Ishikawa (cell line): ENCODE measurements around the gene PTPRD.

Experiments used
- CEBPB ChIP-seq: IDR thresholded peaks from 2 replicates; pipeline ENCODE4 v1.6.1; 2012
- CREB1 ChIP-seq: IDR thresholded peaks from 2 replicates; pipeline ENCODE4 v1.6.1; 2012; ENCODE audit warnings: low read depth
- EGR1 ChIP-seq: IDR thresholded peaks from 2 replicates; pipeline ENCODE4 v1.6.1; 2012
- EP300 ChIP-seq: IDR thresholded peaks from 2 replicates; pipeline ENCODE4 v1.6.1; 2012; ENCODE audit warnings: borderline replicate concordance
- FOXM1 ChIP-seq: IDR thresholded peaks from 2 replicates; pipeline ENCODE4 v1.6.1; 2012; ENCODE audit warnings: low read depth, borderline replicate concordance
- MAX ChIP-seq: IDR thresholded peaks from 2 replicates; pipeline ENCODE4 v1.6.1; 2012
- NFIC ChIP-seq: IDR thresholded peaks from 2 replicates; pipeline ENCODE4 v1.6.1; 2012
- RAD21 ChIP-seq: IDR thresholded peaks from 2 replicates; pipeline ENCODE4 v1.6.1; 2012; ENCODE audit warnings: low read depth
- REST ChIP-seq: IDR thresholded peaks from 2 replicates; pipeline ENCODE4 v1.6.1; 2012; ENCODE audit warnings: low read depth, mild to moderate bottlenecking
- TAF1 ChIP-seq: IDR thresholded peaks from 2 replicates; pipeline ENCODE4 v1.6.1; 2012; ENCODE audit warnings: low read depth, mild to moderate bottlenecking
- TCF12 ChIP-seq: IDR thresholded peaks from 2 replicates; pipeline ENCODE4 v1.6.1; 2012; ENCODE audit warnings: low read depth
- TEAD4 ChIP-seq: IDR thresholded peaks from 2 replicates; pipeline ENCODE4 v1.6.1; 2012
- USF1 ChIP-seq: IDR thresholded peaks from 2 replicates; pipeline ENCODE4 v1.6.1; 2012
- YY1 ChIP-seq: IDR thresholded peaks from 2 replicates; pipeline ENCODE4 v1.6.1; 2012; ENCODE audit warnings: low read depth
- ZBTB7A ChIP-seq: IDR thresholded peaks from 2 replicates; pipeline ENCODE4 v1.6.1; 2012; ENCODE audit warnings: low read depth

PTPRD gene

DNA sequence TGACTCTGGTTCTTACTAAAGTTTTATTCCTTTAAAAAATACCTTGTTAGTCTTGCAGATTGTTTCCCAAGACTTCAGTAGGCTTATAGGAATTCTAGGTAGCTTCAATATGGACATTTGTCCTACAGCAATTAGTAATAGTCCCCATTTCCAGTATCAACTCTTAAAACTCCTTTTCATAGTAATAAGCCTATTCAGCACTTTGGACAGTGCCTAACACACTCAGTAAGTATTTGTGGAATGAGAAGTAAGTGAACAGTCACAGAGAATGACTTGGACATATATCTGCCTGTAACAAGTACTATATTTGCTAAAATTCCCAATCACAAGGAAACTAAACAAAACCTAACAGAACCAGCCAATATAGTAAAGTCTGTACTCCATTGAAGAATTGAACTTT is 1521.4 kb downstream of the PTPRD start:
- no peak for TF ChIP-seq EGR1
- TF ChIP-seq TCF12, result no peak
- peak; percentile 64; the same call in 1 of the 2 replicates for TF ChIP-seq REST

DNA sequence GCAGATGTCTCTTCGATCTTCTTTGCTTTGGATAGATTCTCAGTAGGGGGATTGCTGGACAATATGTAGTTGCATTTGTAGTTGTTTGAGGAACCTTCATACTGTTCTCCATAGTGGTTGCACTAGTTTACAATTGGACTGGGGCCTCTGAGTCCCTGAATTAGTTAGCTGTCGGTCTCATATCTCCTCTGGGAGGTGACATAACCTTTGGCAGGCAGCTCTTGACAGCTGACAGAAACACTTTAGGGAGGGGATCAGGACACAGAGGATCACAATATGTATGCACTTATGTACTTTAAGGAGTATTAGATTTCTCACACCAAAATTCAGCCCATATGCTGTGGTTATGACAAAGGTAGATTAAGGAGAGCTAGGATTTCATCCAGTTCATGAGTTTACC is 1533.3 kb downstream of the PTPRD start:
- no peak for TF ChIP-seq MAX
- no peak for TF ChIP-seq TEAD4
- TF ChIP-seq EGR1, result no peak
- no peak for TF ChIP-seq NFIC
- TF ChIP-seq CREB1, result no peak
- no peak for TF ChIP-seq ZBTB7A
- TF ChIP-seq EP300, result no peak
- no peak for TF ChIP-seq TAF1
- no peak for TF ChIP-seq RAD21
- TF ChIP-seq CEBPB, result no peak
- TF ChIP-seq USF1, result no peak
- TF ChIP-seq TCF12, result no peak
- TF ChIP-seq YY1, result no peak

DNA sequence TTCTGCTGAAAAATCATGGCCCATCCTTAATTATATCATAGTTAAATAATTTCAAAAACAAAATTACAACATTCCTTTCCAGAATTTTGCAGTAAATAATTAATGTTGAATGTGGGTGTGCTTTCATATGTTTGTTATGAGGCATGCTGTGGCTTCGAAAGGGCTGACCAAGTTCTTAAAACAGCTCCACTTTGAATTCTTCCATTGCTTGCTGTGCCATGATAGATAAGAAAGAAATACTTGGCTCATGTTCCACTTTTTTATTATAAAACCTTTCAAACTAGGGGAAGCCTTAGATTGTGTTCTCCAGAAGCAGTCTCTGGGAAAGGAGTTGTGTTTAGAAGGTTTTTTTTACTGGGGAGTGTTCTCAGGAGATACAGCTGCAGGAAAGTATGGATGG is 1534.5 kb downstream of the PTPRD start:
- TF ChIP-seq EGR1 (no peak), CREB1 (no peak), TAF1 (no peak), MAX (no peak), NFIC (no peak), CEBPB (no peak), ZBTB7A (no peak), REST (no peak), TEAD4 (no peak), USF1 (no peak), TCF12 (no peak), YY1 (no peak), FOXM1 (no peak), EP300 (no peak), RAD21 (no peak)

- TF ChIP-seq MAX, result no peak
- TF ChIP-seq ZBTB7A, result no peak
- no peak for TF ChIP-seq NFIC
- no peak for TF ChIP-seq CEBPB
- no peak for TF ChIP-seq RAD21
Observed at GRCh38 chr9:9061627-9062026, 1551.2 kb downstream of the PTPRD start.

DNA sequence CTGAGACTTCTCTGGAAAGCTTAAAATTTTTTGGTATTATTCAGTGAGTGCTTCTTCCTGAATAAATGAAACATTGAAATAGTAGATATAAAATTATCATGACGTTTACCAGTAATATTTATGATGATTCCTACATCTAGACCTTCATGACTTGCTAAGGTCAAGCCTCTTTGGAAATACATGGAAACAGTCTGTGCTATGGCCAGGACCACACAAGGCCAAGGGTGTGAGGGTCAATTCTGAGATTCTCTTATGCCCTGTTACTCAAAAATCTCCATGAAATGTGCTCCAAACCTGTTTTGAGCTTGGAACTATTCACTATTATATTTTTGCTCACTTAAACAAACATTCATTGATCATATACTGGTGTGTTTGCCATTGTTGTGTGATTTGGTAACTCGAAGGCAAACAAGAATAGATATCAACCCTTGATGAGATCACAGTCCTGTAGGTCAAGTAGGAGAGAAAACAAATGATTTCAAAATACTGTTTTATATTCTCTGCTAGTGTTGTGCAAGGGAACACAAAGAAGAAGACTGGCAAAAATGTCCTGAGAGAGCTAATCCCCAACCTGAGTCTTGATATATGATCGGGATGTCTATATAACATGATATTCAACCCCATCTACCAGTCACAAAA is 1558.3 kb downstream of the PTPRD start:
- no peak for TF ChIP-seq CEBPB
- no peak for TF ChIP-seq MAX
- TF ChIP-seq EP300, result no peak
- no peak for TF ChIP-seq TEAD4
- TF ChIP-seq NFIC, result no peak
- TF ChIP-seq EGR1, result no peak
- no peak for TF ChIP-seq RAD21
- no peak for TF ChIP-seq TCF12
- no peak for TF ChIP-seq FOXM1
- TF ChIP-seq YY1, result no peak
- TF ChIP-seq CREB1, result no peak
- TF ChIP-seq ZBTB7A, result no peak
- TF ChIP-seq USF1, result no peak
- TF ChIP-seq TAF1, result no peak
- no peak for TF ChIP-seq REST
